ENCODE results near the gene ACO1.
"Not testable (repeated sequence)": the region's sequence is repeated elsewhere in the genome, so short reads cannot be mapped to it uniquely, and the experiment has no call there.

Gene ACO1

GRCh38 chr9:32384364-32385151 is at the start of gene ACO1:
TSS of gene ACO1 (plus strand) at chr9:32384643. CDS start at chr9:32405507, 20,864 bp downstream.
- peak; percentile 96 for DNase-seq (ENCODE audit: low read depth, low spot score)

- DNase-seq (ENCODE audit: low read depth, low spot score) = no peak
Observed at GRCh38 chr9:32334916-32335895, 49.2 kb upstream of the ACO1 start.

- DNase-seq (ENCODE audit: low read depth, low spot score) = no peak
Observed at GRCh38 chr9:32339424-32339823, 45.0 kb upstream of the ACO1 start.

GRCh38 chr9:32340361-32340760 is 44.1 kb upstream of the ACO1 start:
- DNase-seq (ENCODE audit: low read depth, low spot score) = no peak

GRCh38 chr9:32344551-32345182 is 39.8 kb upstream of the ACO1 start:
- peak; percentile 52 for DNase-seq (ENCODE audit: low read depth, low spot score)

GRCh38 chr9:32345243-32345642 is 39.2 kb upstream of the ACO1 start:
- DNase-seq (ENCODE audit: low read depth, low spot score) = no peak

- DNase-seq (ENCODE audit: low read depth, low spot score) = no peak
Observed at GRCh38 chr9:32347571-32347970, 36.9 kb upstream of the ACO1 start.

- peak; percentile 74 for DNase-seq (ENCODE audit: low read depth, low spot score)
Observed at GRCh38 chr9:32348106-32348695, 36.2 kb upstream of the ACO1 start.

GRCh38 chr9:32349013-32349412 is 35.4 kb upstream of the ACO1 start:
- DNase-seq (ENCODE audit: low read depth, low spot score) = no peak

GRCh38 chr9:32350682-32351081 is 33.8 kb upstream of the ACO1 start:
- DNase-seq (ENCODE audit: low read depth, low spot score) = peak; percentile 28

GRCh38 chr9:32351845-32352244 is 32.6 kb upstream of the ACO1 start:
- DNase-seq (ENCODE audit: low read depth, low spot score) = peak; percentile 3

GRCh38 chr9:32353476-32353875 is 31.0 kb upstream of the ACO1 start:
- DNase-seq (ENCODE audit: low read depth, low spot score) = not testable (repeated sequence)

GRCh38 chr9:32359452-32359851 is 25.0 kb upstream of the ACO1 start:
- no peak for DNase-seq (ENCODE audit: low read depth, low spot score)

GRCh38 chr9:32360983-32361673 is 23.3 kb upstream of the ACO1 start:
- no peak for DNase-seq (ENCODE audit: low read depth, low spot score)

GRCh38 chr9:32371279-32371678 is 13.2 kb upstream of the ACO1 start:
- no peak for DNase-seq (ENCODE audit: low read depth, low spot score)

- no peak for DNase-seq (ENCODE audit: low read depth, low spot score)
Observed at GRCh38 chr9:32371679-32372078, 12.8 kb upstream of the ACO1 start.

GRCh38 chr9:32376285-32376684 is 8.2 kb upstream of the ACO1 start:
- DNase-seq (ENCODE audit: low read depth, low spot score) = no peak

- peak; percentile 77 for DNase-seq (ENCODE audit: low read depth, low spot score)
Observed at GRCh38 chr9:32378496-32378895, 5.9 kb upstream of the ACO1 start.

GRCh38 chr9:32378993-32379729 is 5.3 kb upstream of the ACO1 start:
- peak; percentile 85 for DNase-seq (ENCODE audit: low read depth, low spot score)

GRCh38 chr9:32380944-32381343 is 3.5 kb upstream of the ACO1 start:
- DNase-seq (ENCODE audit: low read depth, low spot score) = no peak

All from astrocyte of the hippocampus (primary cell).